GM21737 (cell line): ENCODE data around the gene ITGB2.
"Not testable (repeated sequence)": the region's sequence is repeated elsewhere in the genome, so short reads cannot be mapped to it uniquely, and the experiment has no call there.

Experiments
- ATAC-seq: cut with Tn5 transposase; IDR thresholded peaks from one replicate; pipeline ENCODE4 v1.9.1; 2021; ENCODE audit warnings: mild to moderate bottlenecking, moderate library complexity; ENCODE audit not compliant: unreplicated experiment

Gene ITGB2

DNA sequence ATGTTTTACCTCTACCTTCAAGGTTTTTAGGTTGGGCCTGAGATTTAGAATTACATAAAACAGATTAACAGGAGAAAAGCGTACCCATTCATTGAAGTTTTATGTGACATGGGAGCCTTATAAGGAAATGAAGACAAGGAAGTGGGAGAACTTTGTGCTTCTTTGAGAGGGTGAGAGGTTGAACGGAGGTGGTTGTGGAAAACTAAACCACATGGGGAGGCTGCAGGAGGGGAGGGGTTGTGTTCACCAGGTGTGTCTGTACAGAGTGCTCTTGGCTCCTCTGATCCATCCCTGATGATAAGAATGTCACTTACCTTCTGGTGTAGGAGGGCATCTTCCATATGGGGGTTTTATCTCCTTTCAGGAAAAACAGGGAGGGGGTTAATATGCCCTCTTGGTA is 21.9 kb upstream of the ITGB2 start:
- ATAC-seq = no peak

DNA sequence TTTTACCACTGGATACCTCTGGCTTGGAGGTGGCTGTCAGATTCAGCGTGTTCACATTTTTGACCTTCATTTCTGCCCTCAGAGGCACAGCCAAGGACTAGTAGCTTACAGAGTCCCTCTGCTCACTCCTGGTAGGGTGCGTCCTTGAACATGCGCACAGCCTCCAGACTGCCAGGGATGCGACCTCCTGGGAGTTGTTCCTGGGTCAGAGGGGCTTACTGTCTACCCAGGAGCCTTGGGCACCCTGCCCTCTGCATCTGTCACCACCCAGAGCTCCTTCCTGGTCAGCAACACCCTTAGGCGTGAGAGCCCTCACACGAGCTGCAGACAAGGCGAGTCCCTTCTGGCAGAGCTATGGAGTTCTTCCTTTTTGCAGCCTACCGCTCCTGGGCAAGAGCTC is 20.9 kb upstream of the ITGB2 start:
- ATAC-seq = no peak

DNA sequence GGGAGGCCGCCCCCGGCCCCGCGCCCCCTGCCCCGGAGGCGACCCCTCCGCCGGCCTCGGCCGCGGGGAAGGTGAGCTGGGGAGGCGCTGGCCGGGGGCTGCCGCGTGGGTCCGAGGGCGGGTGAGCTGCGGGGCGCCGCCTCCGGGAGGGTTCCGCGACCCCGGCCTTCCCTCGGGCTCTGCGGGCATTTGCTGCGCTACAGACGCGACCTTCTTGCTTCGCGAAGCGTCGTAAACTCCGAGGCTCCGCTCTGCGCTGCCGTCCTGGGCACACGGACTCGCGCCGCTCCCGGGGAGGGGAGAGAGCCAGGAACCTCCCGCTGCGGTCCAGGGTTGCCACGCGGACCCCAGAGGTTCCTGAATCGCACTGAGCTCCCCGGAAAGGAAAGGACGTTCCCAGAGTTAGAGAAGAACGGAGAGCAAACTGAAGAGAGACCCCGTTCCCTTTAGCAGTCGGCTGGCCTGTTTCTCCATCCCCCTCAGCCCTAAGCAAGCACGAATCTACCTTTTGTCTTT is 19.5 kb upstream of the ITGB2 start:
- ATAC-seq = peak; percentile 13

DNA sequence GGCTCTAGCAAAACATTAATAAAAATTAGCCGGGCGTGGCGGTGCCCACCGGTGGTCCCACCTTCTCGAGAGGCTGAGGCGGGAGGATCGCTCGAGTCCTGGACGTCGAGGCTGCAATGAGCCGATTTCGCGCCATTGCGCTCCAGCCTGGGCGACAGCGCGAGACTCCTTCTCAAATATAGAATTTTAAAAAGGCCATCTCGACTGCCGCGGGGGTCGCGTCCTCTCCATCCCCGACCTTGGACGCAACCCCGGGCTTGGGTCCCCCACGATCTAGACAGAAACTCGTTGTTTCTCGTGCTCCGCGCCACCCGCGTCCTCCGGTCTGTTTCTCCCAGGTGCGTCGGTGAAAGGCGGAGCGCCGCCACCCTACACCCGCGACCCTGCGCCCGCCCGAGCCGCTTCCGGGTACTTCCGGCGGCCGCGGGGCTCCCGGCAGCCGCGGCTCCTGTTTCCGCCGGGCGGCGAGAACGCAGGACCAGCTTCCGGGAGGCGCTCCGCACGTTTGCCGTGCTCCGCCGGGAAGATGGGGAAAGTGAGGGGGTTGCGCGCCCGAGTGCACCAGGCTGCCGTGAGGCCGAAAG is 18.9 kb upstream of the ITGB2 start, which contains the start of gene SLX9:
SLX9 (plus strand) TSS at position 498 of the 584 bp plus-strand sequence; CDS start at position 527, 29 bp downstream.
- ATAC-seq = peak; percentile 63

DNA sequence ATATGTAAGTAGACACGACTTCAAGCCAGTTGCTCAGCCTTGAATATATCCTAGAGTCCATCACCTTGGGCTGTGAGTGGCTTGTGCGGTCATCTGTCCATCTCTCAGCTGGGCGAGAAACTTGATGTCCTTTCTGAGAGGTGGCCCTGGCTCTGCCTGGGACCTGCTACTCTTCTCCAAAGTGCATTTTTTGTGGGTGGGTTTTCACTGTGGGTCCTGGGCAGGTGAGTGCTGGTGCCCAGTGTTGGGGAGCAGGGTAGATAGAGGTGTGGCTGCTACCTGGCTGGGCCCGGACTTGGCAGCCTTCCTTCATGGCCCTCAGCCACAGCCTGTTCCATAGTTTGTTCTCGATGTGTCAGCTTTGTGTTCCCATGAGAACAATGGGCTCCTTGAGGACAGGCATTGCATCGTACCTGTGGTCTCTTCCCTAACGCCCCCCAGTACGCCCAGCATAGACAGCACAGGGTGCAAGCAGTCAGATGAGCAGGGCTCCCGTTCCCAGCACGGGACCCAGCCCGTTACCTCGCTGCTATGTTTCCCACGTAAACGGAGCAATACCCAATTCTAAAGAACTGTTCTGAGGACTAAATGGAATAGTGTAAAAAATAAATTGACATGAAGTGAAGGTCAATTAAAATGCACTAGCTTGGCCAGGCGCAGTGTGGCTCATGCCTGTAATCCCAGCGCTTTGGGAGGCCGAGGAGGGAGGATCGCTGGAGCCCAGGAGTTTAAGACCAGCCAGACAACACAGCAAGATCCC is 18.3 kb upstream of the ITGB2 start:
- no peak for ATAC-seq

DNA sequence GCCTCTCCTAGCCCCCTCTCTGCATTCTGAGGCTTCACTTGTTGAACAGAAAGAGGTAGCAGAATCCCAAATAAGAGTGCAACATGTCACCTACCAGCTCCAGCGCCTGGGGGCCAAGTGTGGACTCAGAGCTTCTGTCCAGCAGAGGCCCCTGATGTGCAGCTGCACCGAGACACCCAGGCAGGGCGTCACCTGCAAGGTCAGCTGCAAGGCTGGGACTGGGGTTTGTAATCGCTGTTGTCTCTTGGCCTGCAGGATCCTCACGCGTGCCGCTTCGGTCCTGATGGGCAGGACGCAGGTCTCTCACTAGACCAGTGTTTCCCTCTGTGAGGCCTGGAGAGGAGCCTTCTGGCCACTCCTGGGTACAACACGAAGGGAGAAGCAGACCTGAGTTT is 14.8 kb upstream of the ITGB2 start:
- ATAC-seq = no peak

DNA sequence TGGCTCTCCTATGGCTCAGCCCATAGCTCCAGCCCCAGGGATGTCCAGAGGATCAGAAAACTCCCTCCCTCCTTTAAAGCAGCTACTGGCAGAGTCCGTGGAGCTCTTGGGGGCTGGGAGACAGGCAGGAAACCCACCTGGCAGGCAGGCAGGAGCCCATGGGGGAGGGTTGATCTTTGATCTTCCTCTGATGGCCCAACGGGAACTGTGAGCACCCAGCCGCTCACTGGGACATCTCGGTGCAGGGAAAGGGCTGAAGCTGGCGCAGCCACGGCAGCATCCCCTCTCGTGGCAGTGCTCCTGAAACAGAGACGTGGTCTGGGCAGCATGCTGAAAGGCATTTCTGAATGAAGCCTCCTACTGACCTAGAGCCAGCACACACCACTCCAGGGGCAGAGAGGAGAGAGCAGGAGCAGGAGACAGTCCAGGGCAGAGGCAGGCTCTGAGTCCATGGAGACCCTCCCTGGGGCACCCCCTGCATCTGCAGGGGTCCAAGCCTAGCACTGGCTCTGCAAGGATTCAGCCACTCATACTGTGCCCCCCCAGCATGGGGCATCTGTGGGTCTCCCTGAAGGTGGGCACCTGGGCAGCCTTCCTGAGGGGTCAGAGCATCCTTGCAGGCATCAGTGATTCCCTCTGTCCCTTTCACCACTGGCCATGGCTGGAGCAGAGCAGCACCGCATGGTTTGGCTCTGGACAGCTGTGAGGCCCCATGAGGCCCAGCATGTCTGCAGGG is 14.3 kb upstream of the ITGB2 start:
- ATAC-seq = no peak

DNA sequence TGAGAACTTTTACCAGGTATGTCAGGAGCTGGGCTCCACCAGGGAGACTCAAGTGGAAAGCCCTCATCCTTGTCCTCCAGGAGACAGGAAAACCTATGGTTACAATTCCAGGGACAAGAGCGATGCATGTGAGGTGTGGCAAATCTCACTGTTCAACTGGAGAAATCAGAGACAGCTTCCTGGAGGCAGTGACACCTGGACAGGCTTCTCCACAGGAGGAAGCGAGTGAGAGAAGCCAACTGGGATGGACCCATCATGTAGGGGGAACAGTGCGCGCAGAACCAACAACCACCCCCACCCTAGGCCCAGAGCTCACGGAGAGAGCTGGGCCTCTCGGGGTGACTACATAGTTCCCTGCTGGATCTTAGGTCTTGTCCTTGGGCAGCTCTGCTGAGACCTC is 13.6 kb upstream of the ITGB2 start:
- no peak for ATAC-seq

DNA sequence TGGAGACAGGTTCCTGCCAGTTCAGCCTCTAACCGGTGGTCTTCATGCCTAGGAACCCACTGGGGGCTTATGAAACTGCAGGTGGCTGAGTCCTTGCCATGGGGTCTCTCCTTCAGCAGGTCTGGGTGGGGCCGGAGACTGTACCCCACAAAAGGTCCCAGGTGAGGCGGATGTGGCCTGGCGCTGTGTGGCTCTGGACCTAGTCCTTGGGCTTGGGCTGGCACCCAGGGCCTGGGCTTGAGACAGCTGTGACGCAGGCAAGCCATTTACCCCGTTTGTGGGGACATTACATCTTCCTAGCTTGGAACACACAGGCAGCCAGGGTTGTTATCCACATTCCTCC is 13.2 kb upstream of the ITGB2 start:
- ATAC-seq = no peak

DNA sequence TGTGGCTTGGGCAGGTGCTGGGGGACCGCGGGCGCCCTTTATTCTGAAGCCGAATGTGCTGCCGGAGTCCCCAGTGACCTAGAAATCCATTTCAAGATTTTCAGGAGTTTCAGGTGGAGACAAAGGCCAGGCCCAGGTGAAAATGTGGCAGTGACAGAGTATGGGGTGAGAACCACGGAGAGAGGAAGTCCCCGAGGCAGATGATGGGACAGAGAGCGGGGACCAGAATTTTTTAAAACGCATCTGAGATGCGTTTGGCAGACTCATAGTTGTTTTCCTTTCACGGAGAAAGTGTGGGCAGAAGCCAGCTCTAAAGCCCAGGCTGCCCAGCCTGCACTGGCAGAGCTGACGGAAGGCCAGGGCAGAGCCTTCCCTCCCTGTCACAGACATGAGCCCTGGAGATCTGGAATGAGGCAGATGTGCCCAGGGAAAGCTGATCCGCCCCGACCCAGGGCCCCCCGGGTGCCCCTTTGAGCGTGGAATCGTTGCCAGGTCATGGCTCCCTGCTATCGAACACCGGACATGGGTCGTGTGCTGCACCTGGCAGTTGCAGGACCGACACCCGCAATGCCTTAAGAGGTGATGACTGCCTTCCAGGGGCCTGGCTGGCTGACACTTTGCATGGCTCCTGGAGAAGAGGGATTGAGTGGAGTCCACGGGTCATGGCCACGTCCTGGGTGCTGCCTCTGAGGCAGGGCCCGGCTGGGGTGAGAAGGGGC is 12.7 kb upstream of the ITGB2 start:
- ATAC-seq = no peak

DNA sequence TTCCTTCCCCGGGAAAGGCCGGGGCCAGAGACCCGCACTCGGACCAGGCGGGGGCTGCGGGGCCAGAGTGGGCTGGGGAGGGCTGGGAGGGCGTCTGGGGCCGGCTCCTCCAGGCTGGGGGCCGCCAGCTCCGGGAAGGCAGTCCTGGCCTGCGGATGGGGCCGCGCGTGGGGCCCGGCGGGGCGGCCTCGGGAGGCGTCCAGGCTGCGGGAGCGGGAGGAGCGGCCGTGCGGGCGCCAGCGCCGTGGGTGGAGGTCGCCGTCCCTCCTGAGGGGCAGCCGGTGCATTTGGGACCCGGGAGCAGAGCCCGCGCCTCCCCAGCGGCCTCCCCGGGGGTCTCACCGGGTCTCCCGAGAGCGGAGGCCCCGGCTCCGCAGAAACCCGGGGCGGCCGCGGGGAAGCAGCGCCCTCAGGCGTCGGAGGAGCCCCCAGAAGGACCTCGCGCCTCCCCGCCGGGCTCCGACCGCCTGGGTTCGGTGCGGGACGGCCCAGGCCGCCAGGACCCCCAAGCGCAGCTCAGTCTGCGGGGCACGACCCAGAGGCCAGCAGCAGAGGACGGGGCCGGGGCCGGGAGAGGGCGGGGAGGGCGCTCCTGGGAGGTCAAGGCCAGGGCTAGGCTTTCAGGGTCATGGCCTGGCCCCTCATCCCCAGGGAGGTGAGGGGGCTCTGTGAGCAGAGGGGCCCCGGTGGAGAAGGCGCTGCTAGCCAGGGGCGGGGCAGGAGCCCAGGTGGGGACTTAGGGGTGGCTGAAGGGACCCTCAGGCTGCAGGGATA is 11.9 kb upstream of the ITGB2 start:
- no peak for ATAC-seq

DNA sequence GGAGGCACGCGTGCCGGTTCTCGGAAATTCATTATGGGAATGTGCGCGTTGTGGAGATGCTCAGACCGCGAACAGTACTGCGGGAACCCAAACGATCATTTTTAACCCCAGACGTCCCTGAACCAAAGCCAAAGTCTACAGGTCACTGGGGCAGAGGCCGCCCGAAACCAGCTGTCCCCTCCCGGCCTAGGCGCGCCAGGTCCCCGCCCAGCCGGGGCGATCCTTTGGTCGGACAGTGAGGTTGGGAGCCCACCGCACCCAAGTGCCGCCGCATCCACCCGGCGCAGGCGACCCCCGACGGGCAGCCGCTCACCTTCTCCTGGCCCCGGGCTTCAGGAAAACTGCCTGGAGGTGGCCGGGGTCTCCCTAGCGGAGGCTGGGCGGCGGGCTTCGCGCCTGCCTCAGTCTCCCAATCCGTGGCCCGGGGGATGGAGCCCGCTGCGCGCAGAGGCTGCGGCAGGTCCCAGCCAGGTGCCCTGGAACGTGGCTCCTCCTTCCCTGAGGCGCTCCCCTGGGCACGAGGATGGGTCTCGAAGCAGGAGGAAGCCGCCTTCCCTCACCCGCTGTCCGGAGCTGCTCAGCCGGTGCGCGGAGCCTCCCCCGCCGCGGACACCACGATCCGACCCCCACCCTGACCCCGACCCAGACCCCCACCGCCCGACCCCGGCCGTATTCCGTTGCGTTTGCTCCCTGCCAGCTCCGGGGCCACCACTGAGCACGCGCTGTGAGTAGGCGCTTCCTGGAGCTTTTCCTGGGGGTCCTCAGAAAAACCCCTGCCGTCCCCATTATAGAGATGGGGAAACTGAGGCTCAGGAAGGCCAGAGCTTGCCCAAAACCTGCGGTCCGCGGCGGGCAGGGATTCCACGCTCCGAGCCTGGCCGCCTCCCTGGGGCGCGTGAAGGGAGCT is 11.1 kb upstream of the ITGB2 start:
- no peak for ATAC-seq

DNA sequence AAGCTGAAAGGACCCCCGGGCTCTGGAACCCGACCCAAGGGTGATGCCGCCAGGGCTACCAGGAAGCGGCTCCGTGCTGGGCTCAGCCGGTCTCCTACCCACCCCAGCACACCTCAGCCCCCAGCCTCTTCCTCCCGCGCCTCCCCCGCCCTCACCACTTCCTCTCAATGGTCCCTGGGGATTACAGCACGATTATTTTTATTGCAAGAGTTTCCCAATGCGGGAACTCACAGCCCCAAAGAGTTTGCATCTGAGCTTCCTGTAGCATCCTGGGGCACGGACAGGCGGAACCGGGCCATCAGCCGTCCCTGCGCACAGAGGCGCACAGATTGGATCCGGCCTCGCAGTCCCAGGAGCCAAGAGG is 10.4 kb upstream of the ITGB2 start:
- ATAC-seq = no peak

DNA sequence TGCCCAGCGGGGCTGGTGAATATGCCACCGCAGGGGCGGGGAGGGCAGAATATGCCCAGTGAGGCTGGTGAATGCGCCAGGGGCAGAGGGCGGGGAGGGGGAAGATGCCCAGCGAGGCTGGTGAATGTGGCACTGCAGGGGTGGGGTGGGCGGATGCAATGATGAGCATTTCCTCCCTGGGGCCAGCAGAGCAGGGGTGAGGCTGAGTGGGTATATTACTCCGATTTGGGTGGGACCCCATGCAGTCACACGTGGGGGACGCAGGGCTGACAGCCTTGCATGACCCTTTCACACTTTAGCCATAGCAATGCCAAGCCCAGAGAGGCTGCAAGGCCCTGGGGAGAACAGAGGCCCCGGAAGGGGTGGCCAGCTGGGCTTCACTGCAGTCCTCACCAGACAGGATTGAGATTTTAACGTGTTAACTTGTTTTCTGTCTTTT is 9.9 kb upstream of the ITGB2 start:
- no peak for ATAC-seq

DNA sequence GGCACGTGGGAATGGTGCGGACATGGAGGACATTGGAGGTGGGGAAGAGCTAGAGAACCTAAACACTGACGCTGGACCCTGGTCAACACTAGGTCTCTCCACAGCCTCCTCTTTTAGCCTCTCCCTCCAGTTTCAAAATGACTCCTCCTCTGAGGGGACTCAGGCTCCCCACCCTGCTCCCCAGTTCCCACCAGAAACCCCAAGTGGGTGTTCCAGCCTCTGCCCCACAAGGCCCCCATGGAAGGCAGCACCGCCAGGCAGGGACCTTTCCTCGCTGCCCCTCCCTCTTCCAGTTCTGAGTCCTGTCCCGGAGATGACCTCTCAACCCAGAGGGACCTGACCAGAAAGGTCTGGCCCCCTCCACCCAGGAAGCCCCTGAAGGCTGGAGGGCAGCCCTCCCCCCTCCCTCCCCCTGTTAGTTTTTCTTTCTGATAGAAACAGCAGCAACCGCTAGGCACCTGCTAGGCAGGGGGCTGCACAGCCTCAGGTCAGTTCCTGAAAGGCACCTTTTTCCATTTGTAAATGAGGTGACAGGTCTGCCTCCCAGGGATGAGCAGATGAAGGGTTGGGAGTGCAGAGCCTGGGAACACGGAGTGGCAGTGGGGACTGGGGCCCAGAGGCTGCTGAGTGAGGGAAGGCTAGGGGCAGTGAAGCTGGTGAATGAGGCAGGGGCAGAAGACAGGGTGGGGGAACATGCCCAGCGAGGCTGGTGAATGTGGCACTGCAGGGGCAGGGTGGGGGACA is 9.3 kb upstream of the ITGB2 start:
- no peak for ATAC-seq

DNA sequence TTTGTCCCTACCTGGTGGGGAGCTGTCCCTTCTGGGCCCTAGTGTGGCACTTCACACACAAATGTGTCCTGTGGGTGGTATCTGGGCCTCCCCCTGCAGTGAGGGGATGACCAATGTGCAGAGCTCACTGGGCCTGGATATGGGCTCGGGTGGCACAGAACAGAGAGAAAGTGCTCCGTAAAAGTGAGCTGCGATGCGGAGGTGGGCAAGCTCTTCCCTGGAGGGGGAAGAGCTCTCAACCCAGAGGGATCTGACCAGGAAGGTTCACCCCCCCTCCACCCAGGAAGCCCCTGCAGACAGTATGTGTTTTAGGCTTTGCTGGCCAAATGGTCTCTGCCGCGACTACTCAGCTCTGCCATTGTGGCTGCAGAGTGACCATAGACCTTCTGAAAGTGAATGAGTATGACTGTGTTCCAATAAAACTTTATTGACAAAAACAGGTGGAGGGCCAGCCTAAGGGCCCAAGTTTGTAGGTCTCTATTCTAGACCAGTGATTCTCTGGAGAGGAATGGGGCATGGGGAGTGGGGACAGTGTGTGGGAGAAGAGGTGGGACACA is 8.6 kb upstream of the ITGB2 start:
- no peak for ATAC-seq

DNA sequence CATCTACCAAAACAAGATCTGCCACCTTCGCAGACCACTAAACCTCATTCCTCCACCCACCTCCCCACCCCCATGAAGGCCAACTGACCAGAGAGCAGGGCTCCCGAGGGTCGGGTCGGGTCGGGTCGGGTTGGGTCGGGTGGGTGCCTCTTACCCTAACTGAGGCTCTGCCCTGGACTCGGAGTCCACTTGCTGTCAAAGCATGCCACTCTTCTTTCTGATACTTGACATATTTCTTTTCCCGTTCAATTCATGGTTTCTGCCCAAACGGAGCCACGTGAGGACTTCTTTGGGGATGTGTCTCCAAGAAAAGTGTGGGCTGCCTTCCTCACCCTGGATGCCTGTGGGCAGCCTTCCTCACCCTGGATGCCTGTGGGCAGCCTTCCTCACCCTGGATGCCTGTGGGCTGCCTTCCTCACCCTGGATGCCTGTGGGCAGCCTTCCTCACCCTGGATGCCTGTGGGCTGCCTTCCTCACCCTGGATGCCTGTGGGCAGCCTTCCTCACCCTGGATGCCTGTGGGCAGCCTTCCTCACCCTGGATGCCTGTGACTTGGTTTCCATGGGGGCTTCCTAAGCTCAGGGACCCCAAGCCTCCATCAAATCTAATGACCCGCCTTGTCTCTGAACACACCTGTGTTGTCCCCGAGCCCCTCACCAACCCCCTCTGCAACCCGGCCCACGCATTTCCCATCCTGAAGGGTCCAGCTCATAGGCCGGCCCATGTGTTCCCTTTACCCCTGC is 8.0 kb upstream of the ITGB2 start:
- not testable (repeated sequence) for ATAC-seq
